GM21717 (cell line): ENCODE measurements around the gene ADGRD1.

ENCODE experiments used
- ATAC-seq: cut with Tn5 transposase; IDR thresholded peaks from one replicate; pipeline ENCODE4 v1.9.1; 2021; ENCODE audit warnings: mild to moderate bottlenecking, moderate library complexity; ENCODE audit not compliant: unreplicated experiment

Gene ADGRD1

DNA sequence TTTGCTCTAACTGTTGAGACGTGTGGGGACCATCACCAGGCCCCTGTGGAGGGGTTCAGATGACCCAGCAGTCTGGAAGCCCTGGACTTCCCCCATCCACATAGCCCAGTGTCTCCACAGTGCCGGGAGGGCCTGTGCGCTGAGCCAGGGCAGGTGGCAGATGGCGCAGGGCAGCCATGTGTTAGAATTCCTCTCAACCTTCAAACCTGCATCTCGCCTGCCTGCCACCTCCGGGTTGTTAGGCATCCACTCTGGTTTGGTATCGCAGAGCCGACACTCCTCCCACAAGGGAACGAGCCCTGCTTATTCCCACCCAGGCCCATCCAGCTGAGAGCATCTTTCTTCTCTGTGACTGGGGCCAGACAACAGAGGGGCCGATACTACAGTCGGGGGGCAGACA, 84.5 kb downstream of the ADGRD1 start:
- no peak for ATAC-seq

DNA sequence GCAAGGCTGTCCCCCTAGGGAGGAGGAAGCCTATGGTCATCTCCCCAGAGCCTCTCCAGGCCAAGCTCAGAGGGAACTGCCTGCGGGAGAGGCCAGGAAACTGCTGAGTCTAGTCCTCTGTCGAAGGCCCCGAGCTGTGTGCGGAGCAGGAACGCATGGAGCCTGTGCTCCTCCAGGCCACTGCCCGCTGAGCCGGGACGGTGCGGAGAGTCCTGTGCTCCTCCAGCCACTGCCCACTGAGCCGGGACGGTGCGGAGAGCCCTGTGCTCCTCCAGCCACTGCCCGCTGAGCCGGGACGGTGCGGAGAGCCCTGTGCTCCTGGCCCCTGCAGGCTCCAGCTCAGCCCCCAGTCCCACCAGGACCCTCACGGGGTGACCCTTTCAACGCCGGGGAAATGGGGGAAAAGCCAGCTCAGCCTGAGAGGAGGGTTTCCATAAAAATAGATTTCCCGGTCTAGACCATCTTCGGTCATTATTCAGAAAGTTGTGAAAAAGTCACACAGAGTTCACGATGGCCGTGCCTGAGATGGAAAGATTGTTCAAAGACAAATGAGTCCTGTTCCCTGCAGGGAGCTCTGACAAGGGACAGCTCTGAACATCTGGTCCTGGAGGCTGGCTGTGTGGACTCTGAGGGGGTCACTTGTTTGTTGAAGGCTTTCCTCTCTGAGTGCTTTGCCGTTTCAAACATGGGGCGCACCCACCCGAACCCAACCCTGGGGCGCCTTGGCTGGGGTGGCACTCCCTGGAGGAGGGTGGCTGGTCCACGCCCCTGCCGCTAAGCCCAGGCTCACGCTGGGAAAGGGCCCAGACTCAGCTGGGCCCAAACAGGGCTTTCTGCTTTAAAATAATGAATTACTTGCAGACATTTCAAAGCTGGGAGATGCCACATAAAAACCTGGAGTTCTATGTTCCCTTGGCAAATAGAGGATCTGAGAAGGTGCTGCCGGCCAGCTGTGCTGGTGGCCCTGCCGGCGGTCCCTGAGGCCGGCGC, 85.5 kb downstream of the ADGRD1 start:
- ATAC-seq: no peak

DNA sequence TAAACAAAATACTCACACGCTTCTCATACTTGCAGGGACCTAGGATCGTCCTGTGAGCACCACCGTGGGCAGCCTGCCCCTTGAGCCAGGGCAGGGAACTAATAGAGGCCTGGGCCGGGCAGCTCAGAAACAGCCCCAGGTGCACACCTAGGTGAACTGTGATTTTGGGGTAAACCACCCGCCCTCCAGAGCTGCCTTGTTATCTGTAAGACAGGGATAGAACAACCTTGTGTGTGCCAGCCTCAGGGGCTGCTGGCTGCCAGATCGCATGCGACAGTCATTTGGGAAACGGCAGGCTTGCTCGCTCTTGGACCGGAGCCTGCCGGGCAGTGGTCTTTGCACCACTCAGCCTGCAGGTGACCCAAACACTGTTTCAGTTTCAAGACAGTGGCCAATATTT, 86.8 kb downstream of the ADGRD1 start:
- no peak for ATAC-seq

DNA sequence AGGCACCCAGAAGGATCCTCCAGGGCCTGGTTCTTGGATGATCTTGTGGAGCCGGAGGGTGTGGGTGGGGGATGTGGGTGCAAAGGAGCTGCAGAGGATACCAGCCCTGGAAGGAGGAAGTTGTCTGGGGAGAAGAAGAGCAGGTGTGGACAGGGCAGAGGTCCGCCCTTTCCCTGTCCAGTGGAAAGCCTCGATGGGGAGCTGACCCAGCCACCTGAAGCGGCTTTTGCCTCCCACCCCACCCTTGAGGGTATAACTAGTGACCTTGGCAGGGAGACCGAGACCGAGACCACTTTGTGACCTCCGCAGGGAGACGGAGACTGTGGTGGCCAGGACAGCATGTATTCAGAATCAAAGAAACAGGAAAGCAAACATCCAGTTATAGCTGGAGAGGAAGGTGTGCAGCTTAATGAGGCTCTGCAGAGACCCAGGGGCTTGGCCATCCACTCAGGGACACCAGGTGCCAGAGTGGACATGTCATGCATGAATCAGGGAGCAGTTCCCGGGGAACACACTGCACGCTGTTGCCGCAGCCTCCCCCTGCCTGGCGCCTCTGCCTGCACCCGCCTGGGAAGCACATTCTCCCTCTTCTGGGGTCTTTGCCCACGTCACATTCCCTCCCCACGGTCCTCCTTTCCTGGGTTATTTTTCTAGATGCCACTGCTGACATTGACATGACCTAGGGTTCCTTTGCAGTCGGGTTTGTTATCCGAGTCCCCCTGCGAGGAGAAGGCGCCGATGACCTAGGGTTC, 87.7 kb downstream of the ADGRD1 start:
- no peak for ATAC-seq

DNA sequence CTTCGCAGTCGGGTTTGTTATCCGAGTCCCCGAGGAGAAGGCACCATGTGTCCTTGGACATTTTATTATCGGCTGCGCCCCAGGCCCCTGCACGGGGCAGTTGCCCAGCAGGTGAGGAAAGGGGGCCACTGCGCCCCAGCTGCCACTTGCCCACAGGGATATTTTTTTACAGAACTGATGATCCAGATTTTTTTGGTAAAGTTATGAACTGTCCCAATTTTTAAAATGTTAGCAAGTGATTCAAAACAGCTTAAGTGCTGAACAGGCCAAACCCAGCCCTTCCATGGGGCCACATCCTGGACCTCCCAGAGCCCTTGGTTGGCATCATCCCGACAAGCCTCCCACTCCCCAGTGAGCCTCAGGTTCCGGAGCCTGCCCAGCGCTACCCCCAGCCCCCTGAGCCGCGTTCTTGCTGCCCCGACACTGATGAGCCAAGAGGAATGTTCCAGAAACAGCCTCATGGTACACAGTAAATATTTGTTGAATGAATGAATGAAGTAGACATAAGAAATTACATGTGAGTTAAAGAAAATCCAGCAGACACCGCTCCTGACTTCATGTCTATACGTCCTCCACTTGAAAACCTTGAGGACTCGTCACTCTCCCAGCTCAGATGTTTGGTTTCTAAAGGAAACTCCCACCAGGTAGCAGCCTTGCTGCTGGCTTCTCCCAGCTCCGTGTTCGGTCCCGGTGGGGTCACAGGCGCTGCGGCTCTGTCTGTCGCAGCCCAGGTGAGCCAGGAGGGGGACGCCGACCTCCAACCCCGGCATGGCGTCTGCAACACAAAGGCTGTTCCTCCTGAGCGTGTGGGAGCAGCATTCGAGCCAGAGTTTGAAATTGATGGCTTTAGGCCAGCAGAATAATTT, 88.5 kb downstream of the ADGRD1 start:
- ATAC-seq: no peak

DNA sequence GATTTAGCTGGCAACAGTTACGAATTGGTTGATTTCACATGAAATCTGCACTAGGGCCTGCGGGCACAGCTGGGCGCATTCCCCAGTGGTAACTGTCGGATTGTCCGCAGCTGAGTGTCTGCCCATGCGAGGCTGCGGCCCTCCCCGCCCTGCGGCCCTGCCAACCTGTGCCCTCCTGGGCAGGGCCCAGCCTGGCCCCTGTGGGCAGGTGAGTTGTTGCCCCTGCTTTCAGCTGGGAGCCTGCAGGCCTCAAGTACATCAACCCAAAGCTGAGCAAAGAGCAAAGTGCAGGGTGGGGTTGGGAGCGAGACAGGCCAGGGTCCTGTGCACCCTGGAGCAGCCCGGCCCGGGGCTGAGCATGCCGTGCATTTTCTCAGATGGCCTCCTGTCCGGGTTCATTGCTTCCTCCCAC, 89.1 kb downstream of the ADGRD1 start:
- no peak for ATAC-seq

DNA sequence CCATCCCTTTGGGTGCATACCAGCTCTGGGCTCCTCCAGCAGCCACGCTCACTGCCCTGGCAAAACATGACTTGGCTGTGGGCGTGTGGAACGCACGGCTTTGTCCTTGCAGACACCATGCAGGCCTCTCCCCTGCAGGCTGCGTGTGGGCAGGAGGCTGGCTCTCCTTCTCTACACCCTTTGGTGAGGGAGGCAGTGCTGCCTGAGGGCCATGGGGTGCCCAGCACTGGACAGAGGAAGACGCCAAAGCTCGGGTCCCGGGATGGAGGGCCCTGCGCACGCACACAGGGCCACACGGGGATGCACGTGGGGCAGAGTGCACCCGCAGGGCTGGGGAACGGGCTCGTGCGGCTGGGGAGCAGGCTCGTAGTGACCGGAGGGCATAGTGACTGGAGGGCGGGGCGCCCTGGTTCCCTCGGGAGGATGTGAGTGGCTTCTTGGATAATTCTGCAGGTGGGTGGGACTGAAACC, 89.7 kb downstream of the ADGRD1 start:
- ATAC-seq: no peak

DNA sequence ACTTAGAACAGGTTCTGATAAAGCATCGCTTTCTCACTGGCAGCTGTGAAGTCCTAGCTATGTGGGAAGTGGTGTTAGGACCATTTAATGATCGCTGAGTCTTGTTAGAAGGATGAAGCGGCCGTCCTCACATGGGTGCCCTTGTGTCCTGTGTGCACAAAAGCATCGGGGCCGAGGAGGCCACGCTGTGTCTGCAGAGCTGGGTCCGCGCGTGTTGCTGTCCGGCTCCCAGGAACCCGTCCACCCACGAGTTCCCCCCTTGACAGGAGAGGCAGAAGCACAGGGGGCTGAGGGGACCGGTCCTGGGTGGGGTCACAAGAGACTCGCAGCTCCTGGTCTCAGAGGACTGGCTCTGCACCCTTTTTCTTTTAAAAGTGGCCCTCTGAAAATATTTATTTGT, 90.4 kb downstream of the ADGRD1 start:
- ATAC-seq: no peak

DNA sequence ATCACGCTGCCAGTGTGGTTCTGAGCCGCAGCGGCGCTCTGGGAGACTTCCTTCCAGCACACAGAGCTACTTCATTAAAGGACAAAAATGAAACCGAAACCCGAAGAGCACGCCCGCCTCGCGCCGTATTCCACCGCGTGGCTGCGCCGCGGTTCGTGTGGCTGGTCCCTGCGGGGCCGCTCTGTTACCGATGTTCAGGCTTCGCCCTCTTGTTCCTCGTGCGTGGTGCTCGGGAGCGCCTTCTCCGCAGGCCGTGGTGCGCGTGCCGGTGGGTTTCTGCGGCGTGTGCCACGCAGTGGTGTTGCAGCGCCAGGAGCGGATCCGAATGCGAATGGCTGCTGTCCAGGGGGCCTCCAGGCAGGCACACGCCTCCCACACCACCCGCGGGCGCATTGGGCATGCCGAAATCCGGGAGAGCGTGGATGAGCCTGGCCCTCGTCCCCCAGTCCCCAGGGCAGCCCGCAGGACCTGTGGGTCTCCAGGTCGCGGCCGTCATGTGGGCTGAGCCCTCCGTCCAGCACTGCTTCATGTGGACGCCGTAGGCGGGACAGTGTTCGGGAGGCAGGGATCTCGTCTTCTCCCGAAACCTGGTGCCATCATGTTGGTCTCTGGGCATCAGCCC, 91.2 kb downstream of the ADGRD1 start:
- ATAC-seq: no peak

DNA sequence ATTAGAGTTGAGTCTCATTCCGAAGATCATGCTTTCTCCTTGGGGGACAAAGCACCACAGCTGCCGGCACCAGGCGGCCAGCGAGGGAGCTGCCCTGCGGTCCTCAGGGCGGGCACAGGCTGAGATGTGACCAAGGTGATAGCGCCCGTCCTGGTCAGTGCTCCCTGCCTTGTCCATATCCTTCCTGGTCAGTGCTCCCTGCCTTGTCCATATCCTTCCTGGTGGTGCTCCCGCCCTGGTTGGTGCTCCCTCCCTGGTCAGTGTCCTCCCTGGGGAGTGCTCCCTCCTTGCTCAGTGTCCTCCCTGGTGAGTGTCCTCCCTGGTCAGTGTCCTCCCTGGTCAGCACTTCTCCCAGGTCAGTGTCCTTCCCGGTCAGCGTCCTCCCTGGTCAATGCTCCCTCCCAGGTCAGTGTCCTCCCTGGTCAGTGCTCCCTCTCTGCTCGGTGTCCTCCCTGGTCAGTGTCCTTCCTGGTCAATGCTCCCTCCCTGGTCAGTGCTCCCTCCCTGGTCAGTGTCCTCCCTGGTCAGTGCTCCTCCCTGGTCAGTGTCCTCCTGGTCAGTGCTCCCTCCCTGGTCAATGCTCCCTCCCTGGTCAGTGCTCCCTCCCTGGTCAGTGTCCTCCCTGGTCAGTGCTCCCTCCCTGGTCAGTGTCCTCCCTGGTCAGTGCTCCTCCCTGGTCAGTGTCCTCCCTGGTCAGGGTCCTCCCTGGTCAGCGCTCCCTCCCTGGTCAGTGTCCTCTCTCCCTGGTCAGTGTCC, 92.2 kb downstream of the ADGRD1 start:
- no peak for ATAC-seq

DNA sequence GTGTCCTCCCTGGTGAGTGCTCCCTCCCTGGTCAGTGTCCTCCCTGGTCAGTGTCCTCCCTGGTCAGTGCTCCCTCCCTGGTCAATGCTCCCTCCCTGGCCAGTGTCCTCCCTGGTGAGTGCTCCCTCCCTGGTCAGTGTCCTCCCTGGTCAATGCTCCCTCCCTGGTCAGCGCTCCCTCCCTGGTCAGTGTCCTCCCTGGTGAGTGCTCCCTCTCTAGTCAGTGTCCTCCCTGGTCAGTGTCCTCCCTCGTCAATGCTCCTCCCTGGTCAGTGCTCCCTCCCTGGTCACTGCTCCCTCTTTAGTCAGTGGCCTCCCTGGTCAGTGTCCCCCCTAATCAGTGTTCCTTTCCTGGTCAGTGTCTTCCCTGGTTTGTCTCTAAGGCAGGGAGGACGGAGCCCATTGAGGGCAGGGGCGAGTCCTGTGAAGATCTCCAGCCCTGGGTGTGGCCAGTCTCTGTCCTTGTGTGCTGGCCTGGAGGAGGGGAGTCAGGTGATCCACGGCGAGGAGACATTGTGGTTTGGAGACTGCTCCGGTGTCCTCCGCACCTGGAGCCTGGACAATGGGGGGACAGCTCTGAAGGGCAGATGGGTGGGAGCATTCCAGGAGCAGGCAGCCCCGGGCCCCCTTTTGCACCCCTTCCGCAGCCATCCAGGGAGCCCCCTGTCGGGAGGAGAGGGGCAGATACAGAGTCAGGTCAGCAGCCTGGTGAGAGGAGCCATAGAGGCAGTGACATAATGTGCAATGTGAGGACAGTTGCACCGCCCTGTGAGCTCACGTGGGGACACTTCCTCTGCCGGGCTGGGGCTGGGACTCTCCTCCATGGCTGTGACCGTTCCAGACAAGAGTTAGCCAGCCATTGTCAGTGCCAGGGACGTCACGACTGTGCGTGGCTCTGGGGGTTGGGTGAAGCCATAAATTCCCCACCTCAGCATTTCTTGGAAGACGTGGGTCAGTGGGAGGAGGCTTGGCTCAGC, 93.4 kb downstream of the ADGRD1 start:
- no peak for ATAC-seq

DNA sequence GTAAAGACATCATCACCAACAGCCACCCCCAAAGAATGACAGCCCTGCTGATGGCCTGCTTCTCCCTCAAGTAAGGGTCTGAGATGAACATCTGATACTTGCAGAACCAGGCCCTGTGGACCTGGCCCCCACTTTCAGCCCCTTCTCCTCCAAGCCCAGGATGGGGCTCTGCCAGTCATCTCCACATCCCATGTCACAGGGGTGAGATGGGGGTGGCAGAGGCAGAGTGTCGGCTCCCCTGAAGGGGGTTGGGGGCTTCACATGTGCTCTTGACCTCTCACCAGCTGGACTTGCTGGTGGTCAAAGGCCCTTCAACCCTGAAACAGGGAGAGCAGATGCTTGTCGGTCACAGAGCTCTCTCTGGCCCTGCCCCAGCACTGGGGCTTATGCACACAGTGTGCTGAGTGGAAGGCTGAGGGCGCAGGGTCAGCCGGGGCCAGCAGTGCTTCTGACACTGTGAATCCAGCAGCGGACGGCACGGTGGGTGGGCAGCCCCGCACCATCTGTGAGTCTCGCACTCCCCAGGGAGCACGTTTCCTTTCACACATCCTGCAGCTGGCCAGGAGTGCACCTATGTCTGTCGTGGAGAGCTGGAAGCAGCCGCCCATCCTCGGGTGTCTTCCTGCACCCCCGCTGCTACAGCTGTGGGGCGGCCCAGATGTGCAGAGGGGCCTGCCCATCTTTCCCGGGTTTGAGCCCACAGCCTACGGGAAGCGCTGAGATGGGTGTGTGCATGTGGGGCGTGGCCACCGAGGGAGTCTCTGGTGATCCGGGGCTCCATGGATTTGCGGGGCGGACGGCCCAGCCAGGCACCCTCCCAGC, 94.3 kb downstream of the ADGRD1 start:
- ATAC-seq: no peak

DNA sequence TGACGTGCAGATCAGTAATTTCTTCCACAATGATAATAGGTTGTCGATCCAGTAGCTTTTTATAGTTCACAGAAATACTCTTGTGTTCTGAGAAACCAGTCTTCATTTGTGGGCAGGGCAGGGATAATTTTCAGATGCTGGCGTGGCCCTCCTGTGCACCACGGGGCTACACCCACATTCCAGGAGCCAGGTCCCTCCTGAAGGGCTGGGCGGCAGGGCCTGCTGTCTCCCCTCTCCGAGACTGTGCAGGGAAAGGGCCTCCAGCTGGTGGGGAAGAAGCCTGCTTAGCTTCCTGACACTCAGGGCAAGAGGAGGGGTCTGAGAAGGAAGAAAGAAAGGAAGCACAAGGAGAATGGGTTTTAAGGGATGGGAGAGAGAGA, 94.9 kb downstream of the ADGRD1 start:
- no peak for ATAC-seq

DNA sequence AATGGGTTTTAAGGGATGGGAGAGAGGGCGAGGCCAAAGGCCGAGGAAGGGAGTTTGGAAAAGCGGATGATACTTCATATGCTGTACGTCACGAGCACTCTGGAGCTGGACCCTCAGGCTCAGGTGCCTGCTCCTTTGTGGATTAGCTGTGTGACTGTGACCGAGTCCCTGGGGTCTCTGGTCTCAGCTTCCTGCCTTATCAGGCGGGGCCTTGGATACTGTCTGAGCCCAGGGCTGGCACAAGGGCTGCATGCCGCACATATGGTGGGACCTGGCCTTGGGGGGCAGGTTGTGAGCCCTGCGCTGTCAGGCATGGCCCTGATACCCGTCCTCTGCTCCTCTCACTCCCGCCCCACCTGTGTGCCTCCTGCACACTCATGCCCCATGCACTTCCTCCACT, 95.3 kb downstream of the ADGRD1 start:
- ATAC-seq: no peak

DNA sequence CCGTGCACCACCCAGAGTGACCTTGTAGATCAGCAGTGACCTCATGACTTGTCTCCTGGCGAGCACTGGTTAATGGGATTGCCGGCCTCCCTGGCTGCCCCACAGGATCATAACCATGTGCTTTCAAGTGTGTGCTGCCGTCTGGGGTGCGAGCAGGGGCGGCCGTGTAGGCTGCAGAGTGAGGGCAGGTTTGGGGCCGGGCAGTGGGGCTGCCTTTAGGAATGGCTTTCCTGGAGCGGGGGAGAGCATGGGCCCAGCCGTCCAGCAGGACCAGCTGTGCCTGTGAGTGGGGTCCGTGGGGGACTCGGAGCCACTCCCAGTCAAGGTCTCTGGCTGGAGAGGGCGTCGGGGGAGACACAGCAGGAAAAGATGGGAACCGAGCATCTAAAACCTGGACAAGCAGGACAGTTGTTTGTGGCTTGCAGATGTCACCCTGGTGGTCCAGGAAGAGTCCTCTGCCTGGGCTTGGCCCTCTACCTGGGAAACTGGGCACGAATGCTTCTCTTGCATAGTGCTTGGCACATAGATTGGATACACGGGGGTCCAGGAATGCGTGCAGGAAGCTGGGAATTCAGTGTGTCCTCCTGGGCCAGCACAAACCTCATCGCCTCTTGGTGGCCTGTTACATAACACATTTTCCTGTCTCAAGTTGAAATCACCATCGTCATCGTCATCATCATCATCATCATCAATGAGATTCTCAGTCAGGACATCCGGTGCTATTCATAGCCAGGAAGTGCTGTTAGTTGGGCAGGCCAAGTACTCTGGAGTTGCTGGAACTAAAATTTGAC, 96.0 kb downstream of the ADGRD1 start:
- no peak for ATAC-seq

DNA sequence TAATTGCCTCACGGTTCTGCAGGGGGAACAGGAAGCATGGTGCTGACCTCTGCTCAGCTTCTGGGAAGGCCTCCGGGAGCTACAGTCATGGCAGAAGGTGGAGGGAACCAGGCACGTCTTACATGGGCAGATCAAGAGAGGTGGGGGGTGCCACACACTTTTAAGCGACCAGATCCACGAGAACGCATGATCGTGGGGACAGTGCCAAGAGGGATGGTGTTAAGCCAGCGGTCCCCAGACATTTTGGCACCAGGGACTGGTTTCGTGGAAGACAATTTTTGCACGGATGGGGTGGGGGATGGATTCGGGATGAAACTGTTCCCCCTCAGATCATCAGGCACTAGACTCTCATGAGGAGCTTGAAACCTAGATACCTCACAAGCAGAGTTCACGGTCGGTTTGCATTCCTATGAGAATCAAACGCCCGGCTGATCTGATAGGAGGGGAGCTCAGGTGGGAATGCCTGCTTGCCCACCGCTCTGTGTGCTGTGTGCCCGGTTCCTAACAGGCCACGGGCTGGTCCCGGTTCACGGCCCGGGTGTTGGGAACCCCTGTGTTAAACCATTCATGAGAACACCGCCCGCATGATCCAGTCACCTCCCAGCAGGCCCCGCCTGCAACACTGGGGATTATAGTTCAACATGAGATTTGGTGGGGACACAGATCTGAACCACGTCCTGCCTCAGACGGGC, 96.9 kb downstream of the ADGRD1 start:
- no peak for ATAC-seq

DNA sequence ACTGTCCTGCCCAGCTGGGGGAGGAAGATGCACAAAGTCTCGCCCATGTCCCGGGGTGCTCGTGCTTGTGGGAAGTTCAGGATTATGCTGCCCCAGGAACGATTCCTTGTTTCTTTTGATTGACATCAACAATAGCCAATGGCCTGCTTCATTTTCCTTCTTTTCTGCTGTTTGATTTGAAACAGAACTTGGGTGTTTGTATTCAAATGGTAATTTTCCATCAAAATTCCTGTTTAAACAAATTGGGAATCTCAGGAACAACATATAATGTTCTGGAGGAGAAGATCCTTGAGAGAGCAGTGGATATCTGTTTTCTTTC, 97.4 kb downstream of the ADGRD1 start:
- ATAC-seq: no peak
